Ovary (tissue), 3 donors: ENCODE results near the gene LSR.

Experiments
- EP300 ChIP-seq: sonication (generic); formaldehyde crosslinking; IDR thresholded peaks from one replicate; pipeline ENCODE4 v1.6.1; 2017; ENCODE audit warnings: antibody characterized with exemption
- POLR2A ChIP-seq: fragments of 450-650 bp; IDR thresholded peaks from one replicate; pipeline ENCODE4 v1.6.1; 2017; ENCODE audit warnings: antibody characterized with exemption, mild to moderate bottlenecking, moderate library complexity
- TF ChIP-seq, protein P1 (sequence below), 3 donors: fragments of 450-650 bp in 2 of 3; fragments of 200-600 bp in 1 of 3; IDR thresholded peaks; one replicate each; pipeline versions ENCODE4 v1.5.1 to v1.8.0; 2016 to 2022; ENCODE audit warnings: antibody characterized with exemption in 3 of 3, mild to moderate bottlenecking in 1 of 3
- donor health status: DM: no; HTN: no; CAD: no.

DNA sequence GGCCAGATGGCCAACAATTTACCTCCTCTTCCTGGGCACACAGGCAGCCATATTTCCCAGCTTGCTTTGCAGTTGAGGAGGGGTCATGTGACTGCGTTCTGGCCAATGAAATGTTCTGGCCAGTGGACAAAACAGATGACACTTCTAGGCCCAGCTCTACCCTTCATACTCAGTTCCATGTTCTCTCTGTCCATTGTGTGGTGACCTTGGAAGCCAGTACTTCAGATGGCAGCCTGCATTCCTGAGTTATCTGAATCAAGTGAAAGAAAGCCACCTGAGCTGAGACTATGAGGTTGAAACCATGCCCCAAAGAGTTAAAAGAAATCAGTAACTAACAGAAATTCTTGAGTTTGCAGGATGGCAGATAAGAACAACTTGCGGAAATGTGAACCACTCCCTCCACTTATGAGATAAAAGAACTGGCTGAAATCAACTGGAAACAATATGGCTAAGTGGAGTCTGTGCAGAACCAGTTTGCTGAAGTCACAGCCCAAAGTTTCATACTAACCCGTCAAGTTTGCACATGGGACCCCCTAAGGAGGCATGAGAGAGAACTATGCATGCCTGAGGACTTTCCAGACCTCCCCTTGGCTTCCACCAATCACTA lies 28.4 kb upstream of the LSR start:
- TF ChIP-seq, protein P1, sequence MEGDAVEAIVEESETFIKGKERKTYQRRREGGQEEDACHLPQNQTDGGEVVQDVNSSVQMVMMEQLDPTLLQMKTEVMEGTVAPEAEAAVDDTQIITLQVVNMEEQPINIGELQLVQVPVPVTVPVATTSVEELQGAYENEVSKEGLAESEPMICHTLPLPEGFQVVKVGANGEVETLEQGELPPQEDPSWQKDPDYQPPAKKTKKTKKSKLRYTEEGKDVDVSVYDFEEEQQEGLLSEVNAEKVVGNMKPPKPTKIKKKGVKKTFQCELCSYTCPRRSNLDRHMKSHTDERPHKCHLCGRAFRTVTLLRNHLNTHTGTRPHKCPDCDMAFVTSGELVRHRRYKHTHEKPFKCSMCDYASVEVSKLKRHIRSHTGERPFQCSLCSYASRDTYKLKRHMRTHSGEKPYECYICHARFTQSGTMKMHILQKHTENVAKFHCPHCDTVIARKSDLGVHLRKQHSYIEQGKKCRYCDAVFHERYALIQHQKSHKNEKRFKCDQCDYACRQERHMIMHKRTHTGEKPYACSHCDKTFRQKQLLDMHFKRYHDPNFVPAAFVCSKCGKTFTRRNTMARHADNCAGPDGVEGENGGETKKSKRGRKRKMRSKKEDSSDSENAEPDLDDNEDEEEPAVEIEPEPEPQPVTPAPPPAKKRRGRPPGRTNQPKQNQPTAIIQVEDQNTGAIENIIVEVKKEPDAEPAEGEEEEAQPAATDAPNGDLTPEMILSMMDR (IDR thresholded peaks at IDR 0.05) = no peak
- TF ChIP-seq EP300 (no peak), POLR2A (no peak)
